Spleen (tissue), 11 donors: ENCODE measurements around the gene MGAT5. TPM values are rescaled to one million over a fixed set of nuclear protein-coding genes. Genes with fewer than 3 reads are reported as not detected.

ENCODE experiments used
- DNase-seq: peaks from one replicate; pipeline ENCODE4 v3.0.0-alpha.2; 2020
- H3K27ac ChIP-seq, 8 donors: fragments of 200-600 bp; sonication (generic) in 7 of 8; 1 replicate in 4 of 8; 2 replicates in 4 of 8; pipeline versions ENCODE4 v1.5.0 to v1.8.0; 2016 to 2021; ENCODE audit warnings: inconsistent platforms in 4 of 8, mild to moderate bottlenecking in 4 of 8, moderate library complexity in 1 of 8
- H3K27me3 ChIP-seq, 7 donors: fragments of 200-600 bp; sonication (generic) in 6 of 7; replicated peaks in 1 of 7; 1 replicate in 4 of 7; 2 replicates in 3 of 7; pipeline versions ENCODE4 v1.5.0 to v1.8.0; 2016 to 2021; ENCODE audit warnings: inconsistent platforms in 3 of 7, mild to moderate bottlenecking in 1 of 7
- H3K36me3 ChIP-seq, 6 donors: fragments of 200-600 bp; sonication (generic) in 5 of 6; 1 replicate in 4 of 6; 2 replicates in 2 of 6; pipeline versions ENCODE4 v1.5.0 to v1.8.0; 2016 to 2021; ENCODE audit warnings: inconsistent platforms in 2 of 6
- H3K4me1 ChIP-seq, 6 donors: fragments of 200-600 bp; sonication (generic) in 5 of 6; 1 replicate in 3 of 6; 2 replicates in 3 of 6; pipeline versions ENCODE4 v1.5.0 to v1.8.0; 2016 to 2021; ENCODE audit warnings: inconsistent platforms in 3 of 6
- H3K4me3 ChIP-seq, 8 donors: fragments of 200-600 bp; sonication (generic) in 7 of 8; 1 replicate in 4 of 8; 2 replicates in 4 of 8; pipeline versions ENCODE4 v1.5.0 to v1.8.0; 2016 to 2021; ENCODE audit warnings: inconsistent platforms in 4 of 8, mild to moderate bottlenecking in 4 of 8, moderate library complexity in 2 of 8
- H3K9me3 ChIP-seq, 8 donors: fragments of 200-600 bp; sonication (generic) in 7 of 8; 1 replicate in 4 of 8; 2 replicates in 4 of 8; pipeline versions ENCODE4 v1.5.0 to v1.8.0; 2016 to 2021; ENCODE audit warnings: inconsistent platforms in 4 of 8
- POLR2A ChIP-seq, 3 donors: fragments of 450-650 bp; IDR thresholded peaks; one replicate each; pipeline ENCODE4 v1.5.1; 2017; ENCODE audit warnings: antibody characterized with exemption in 3 of 3, mild to moderate bottlenecking in 1 of 3
- POLR2AphosphoS5 ChIP-seq, 3 donors: sonication (generic); formaldehyde crosslinking; IDR thresholded peaks; one replicate each; pipeline ENCODE4 v1.5.1; 2017; ENCODE audit warnings: antibody characterized with exemption in 3 of 3
- WGBS, 5 donors: extraction: QIAGEN DNeasy Blood & Tissue Kit in 3 of 5; methylation state at CpG; one replicate each; pipeline versions ENCODE4 v1.1.5 to v1.1.7; 2013 to 2018; 5-methylcytosine and 5-hydroxymethylcytosine counted together
- intact Hi-C: fragments of 100-400 bp; cut with DNase I; formaldehyde crosslinking; loops from one replicate; pipeline ENCODE4 v1.15.0; 2023; ENCODE audit warnings: low total_unique reads
- polyA plus RNA-seq, 3 donors: library from polyadenylated mRNA; stranded (reverse); fragments of 200-250 nt; gene quantifications; one replicate each; pipeline ENCODE4 v1.2.1, GENCODE V29; 2013
- total RNA-seq, 7 donors: library from RNA; depleted of rRNA in 3 of 7; stranded (reverse); fragments of >200 nt in 3 of 7; fragmentation: NEBNext Ultra II Directional in 4 of 7; extraction: Animal tissue kit (Norgen Biotek cat#: 25700) in 4 of 7; gene quantifications; one replicate each; pipeline versions ENCODE4 v1.1.0 to v1.2.1, GENCODE V29; 2016 to 2021
- TF ChIP-seq, protein P1 (sequence below), 11 experiments: fragments of 200-600 bp in 7 of 11; fragments of 450-650 bp in 4 of 11; sonication (generic) in 4 of 11; IDR thresholded peaks in 8 of 11; conservative IDR thresholded peaks in 3 of 11; 1 replicate in 7 of 11; 2 replicates in 4 of 11; pipeline versions ENCODE4 v1.4.0 to v1.8.0; 2016 to 2021; ENCODE audit warnings: antibody characterized with exemption in 11 of 11, inconsistent platforms in 4 of 11, mild to moderate bottlenecking in 1 of 11
- donor health status: healthy with polysubstance abuse.
- donor health status: DM: no; HTN: no; CAD: no; lungs with moderate emphysema.
- donor health status: DM: no; HTN: no; CAD: no.
- donor health status: Bipolar disorder and iron deficiency.
- donor health status: healthy.
- donor health status: DM: no; HTN: no; CAD: no.
- donor health status: DM: yes; HTN: yes; CAD: no.

The MGAT5 gene
- total and polyA plus RNA-seq, 10 donors: 11.2 to 110 (median 91.9) TPM

DNA sequence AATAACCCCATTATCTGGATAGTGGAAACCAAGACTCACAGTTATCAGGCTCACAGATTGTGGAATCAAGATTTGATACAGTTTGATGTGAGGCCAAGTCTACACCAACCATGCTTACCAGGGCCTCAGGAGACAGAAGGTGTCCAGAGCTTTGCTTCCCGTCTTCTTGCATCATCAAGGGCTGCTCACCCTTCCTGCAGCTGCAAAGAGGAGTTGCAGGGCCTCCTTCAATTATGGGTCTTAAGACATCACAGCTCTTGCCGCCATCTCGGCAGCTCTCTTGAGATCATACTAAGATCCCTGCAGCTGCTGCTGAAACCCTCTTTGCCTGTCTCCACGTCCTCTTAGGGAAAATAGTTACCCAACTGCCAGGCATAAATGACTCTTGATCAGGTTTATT is 176.0 kb downstream of the MGAT5 start:
- no peak for DNase-seq
- intact Hi-C loops: no loop called here
- Histone ChIP-seq H3K4me3 (no peak overlapping the region), H3K4me1 (peaks cover 0 to 16% (median 2%) of the 10 kb centered on the region in 6 donors), H3K27me3 (no peaks in the 10 kb centered on the region), H3K36me3 (peaks cover 4 to 97% (median 33%) of the 10 kb centered on the region in 6 donors), H3K27ac (no peak overlapping the region), H3K9me3 (no peaks in the 10 kb centered on the region)
- whole genome bisulfite sequencing, 5 donors: 51 to 90% (median 75%) methylated on average over 4 of the region's 4 CpGs
- no peak for TF ChIP-seq POLR2AphosphoS5 (IDR thresholded peaks at IDR 0.05)
- TF ChIP-seq, protein P1, sequence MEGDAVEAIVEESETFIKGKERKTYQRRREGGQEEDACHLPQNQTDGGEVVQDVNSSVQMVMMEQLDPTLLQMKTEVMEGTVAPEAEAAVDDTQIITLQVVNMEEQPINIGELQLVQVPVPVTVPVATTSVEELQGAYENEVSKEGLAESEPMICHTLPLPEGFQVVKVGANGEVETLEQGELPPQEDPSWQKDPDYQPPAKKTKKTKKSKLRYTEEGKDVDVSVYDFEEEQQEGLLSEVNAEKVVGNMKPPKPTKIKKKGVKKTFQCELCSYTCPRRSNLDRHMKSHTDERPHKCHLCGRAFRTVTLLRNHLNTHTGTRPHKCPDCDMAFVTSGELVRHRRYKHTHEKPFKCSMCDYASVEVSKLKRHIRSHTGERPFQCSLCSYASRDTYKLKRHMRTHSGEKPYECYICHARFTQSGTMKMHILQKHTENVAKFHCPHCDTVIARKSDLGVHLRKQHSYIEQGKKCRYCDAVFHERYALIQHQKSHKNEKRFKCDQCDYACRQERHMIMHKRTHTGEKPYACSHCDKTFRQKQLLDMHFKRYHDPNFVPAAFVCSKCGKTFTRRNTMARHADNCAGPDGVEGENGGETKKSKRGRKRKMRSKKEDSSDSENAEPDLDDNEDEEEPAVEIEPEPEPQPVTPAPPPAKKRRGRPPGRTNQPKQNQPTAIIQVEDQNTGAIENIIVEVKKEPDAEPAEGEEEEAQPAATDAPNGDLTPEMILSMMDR (IDR thresholded peaks at IDR 0.05 in 8 of 11, conservative IDR thresholded peaks at IDR 0.05 in 3 of 11): no peak
- no peak for TF ChIP-seq POLR2A (IDR thresholded peaks at IDR 0.05)

DNA sequence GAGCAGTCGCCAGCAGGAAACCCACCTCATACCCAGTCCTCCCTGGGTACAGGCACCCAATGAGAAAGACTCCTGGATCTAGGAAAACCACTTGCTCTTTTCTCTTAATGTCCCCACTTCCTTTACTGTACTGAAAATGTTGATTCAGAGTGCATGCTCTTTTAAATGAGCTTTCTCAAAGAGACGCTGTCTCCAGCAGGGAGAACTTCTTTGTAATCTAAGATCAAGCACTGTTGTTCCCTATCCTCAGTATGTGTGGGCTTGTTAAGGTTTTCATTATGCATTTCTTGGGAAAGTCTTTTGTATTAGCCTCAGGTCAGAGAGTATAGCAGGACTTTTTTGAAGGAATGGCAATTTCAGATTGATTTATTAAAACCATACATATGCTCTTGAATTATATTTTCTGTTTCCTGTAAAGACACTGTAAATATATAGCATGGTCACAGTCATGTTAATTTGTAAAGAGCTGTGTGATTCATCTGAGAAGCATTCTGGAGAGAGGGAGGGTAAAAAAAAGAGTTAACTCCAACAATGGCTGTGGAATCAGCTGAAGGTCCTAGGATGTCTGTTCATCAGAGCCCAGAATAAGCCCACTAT is 178.1 kb downstream of the MGAT5 start:
- Histone ChIP-seq H3K9me3 (no peaks in the 10 kb centered on the region), H3K4me1 (peaks cover 0 to 6% (median 0%) of the 10 kb centered on the region in 6 donors), H3K27ac (no peak overlapping the region), H3K4me3 (no peak overlapping the region), H3K36me3 (peaks cover 4 to 100% (median 43%) of the 10 kb centered on the region in 6 donors), H3K27me3 (no peaks in the 10 kb centered on the region)
- TF ChIP-seq POLR2AphosphoS5 (IDR thresholded peaks at IDR 0.05): no peak
- TF ChIP-seq, protein P1 (IDR thresholded peaks at IDR 0.05 in 8 of 11, conservative IDR thresholded peaks at IDR 0.05 in 3 of 11): no peak
- no peak for TF ChIP-seq POLR2A (IDR thresholded peaks at IDR 0.05)
- no peak for DNase-seq
- intact Hi-C loops: no loop called here
- WGBS, 5 donors: 85 to 100% (median 91%) methylated on average over 2 of the region's 2 CpGs

DNA sequence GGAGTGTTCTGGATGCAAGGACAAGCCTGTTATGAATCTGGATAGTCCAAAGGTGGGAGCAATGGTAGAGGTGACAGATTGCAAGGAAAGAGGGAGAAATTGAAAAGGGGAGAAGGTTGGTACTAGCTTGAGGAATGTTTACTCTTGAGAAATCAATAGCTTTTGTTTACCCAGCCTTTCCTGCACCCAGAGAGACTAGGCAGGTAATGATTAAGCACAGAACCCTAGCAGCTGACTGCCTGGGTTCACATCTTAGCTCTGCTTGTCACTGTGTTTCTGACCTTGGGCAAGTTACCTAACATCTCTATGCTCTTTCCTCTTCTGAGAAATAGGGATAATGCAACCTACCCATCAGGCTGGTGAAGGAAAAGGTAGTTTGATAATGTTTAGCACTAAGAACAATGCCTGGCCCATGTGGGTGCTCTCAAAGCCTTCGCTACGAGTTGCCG is 178.6 kb downstream of the MGAT5 start:
- no peak for TF ChIP-seq POLR2AphosphoS5 (IDR thresholded peaks at IDR 0.05)
- TF ChIP-seq POLR2A (IDR thresholded peaks at IDR 0.05): no peak
- TF ChIP-seq, protein P1 (IDR thresholded peaks at IDR 0.05 in 8 of 11, conservative IDR thresholded peaks at IDR 0.05 in 3 of 11): no peak
- Histone ChIP-seq H3K9me3 (no peaks in the 10 kb centered on the region), H3K27me3 (no peaks in the 10 kb centered on the region), H3K27ac (no peak overlapping the region), H3K4me3 (no peak overlapping the region), H3K36me3 (peaks cover 4 to 100% (median 44%) of the 10 kb centered on the region in 6 donors), H3K4me1 (peaks cover 0 to 6% (median 0%) of the 10 kb centered on the region in 6 donors)
- intact Hi-C loops: no loop called here
- DNase-seq: no peak
- 89 to 99% (median 97%) methylated on average over 3 of the region's 3 CpGs for WGBS, 5 donors

DNA sequence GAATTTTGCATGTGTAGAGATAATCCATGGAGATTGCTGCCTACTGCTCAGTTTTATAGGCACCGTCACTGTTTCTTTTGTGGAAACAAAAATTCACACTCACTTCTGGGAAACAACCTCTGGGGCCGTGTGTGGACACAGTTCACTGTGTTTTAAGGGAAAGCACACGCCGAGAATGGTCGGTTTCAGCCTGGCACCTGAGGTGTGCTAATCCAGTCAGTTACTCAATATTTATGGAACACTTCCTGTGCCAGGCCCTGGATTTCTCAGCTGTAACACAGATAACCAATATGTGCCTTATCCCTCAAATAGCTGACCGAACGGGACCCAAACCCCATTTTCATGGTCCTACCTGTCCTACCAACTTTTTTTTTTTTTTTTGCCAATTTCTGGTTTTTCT is 179.6 kb downstream of the MGAT5 start:
- intact Hi-C loops: no loop called here
- H3K9me3 ChIP-seq: no peaks in the 10 kb centered on the region

More for the DNA sequence above, 179.6 kb downstream of the MGAT5 start:
- no peaks in the 10 kb centered on the region for H3K27me3 ChIP-seq
- 77 to 98% (median 87%) methylated on average over 7 of the region's 7 CpGs for WGBS, 5 donors
- H3K27ac ChIP-seq: no peak overlapping the region
- no peak overlapping the region for H3K4me3 ChIP-seq
- TF ChIP-seq POLR2A (IDR thresholded peaks at IDR 0.05) (no peak), POLR2AphosphoS5 (IDR thresholded peaks at IDR 0.05) (no peak)
- TF ChIP-seq, protein P1 (IDR thresholded peaks at IDR 0.05 in 8 of 11, conservative IDR thresholded peaks at IDR 0.05 in 3 of 11): no peak
- peaks cover 0 to 6% (median 0%) of the 10 kb centered on the region in 6 donors for H3K4me1 ChIP-seq
- peaks cover 2 to 100% (median 41%) of the 10 kb centered on the region in 6 donors for H3K36me3 ChIP-seq
- DNase-seq: no peak
